T-helper 1 cell (primary cell): ENCODE data around the gene WNT3.
"Not testable (repeated sequence)": the region's sequence is repeated elsewhere in the genome, so short reads cannot be mapped to it uniquely, and the experiment has no call there.

ENCODE experiments used
- DNase-seq, 5 donors: peaks; one replicate each; pipeline ENCODE4 v3.0.0-alpha.2; 2012 to 2020

The WNT3 gene

DNA sequence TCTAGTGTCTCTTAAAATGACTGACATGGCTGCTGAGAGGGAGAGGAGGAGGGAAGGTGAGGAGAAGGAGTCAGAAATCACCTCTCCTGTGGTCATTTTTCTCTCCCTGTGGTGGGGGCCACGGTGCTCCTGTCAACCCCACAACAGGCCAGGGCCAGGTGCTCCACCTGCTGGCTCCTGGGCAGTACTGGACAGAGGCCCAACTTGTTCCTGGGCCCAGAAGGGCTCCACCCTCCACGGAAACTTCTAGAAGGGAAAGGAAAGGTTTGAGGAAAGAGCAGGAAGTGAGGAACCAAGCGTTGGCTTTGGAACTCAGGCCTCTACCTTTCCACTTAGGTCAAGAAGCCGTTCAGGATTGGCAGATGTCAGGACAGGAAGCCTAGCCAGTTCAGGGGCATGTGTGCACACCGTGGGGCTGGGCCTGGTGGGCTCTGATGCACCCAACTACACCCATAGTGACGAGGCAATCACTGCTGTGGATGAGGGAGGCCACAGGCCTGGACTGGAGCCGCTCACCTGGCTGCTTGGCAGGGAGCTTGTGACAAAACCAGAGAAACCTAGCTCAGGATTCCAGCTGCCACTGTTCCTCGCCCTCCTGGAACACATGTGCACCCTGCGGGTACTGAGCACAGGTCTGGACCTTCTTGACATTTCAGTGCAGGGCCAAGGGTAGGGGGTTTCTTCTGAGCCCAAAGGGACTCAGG is 36.1 kb downstream of the WNT3 start:
- no peak for DNase-seq

DNA sequence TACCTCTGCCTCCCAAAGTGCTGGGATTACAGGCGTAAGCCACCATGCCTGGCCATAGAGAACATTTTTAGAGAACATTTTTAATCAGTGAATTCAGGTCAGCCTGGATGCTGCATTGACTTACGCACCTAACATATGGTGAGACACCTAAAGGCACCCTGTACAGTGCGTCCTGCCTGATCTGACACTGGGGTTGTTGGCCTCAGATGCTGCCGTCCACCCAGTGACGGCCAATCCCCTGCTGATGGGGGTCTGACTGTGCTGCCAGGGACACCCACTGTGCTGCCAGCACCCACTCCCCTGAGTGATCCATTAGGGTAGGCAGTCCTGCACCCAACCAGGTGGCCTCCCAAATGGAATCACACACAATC is 38.5 kb downstream of the WNT3 start:
- no peak for DNase-seq

DNA sequence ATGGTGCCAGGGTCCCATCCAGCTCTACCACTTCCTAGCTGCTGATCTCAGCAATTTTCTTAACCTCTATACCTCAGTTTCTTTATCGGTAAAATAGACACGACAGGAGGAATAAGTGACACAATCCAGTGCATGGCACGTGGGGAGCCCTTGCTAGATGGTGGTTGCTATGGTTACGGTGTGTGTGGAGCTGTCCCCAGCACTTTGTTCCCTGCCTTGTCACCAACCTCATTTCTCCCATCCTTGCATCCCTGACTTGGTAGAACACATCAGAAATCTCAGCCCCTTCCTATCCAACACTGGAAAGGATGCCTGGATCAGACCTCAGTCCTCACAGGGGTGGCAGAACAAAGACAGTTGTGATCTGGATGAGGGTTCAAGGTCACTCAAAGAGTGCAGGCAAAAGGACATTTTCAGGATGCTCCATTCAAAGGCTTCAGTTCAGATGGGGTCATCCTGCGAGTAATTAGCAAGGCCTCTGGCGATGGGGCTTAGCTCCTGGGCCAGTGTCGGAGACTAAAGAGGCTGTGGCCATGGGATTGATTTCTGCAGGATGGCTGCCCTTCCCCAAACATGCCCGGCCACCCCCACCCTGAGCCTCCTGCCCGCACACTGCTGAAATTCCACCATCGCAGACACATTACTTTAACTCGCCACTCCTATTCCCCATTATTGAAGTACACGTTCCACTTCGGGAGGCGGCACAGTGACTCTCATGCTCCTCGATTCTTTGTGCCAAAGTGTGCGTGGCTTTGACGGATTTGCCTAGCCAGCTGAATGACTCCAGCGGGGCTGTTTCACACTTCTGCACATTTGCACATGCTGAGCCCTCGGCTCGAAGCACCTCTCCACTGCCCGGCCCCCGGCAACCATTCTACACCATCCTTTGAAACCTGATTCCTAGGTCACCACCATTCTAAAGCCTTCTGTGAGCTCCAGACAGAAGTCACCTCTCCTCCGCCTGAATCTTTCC is 40.3 kb downstream of the WNT3 start:
- DNase-seq = no peak

DNA sequence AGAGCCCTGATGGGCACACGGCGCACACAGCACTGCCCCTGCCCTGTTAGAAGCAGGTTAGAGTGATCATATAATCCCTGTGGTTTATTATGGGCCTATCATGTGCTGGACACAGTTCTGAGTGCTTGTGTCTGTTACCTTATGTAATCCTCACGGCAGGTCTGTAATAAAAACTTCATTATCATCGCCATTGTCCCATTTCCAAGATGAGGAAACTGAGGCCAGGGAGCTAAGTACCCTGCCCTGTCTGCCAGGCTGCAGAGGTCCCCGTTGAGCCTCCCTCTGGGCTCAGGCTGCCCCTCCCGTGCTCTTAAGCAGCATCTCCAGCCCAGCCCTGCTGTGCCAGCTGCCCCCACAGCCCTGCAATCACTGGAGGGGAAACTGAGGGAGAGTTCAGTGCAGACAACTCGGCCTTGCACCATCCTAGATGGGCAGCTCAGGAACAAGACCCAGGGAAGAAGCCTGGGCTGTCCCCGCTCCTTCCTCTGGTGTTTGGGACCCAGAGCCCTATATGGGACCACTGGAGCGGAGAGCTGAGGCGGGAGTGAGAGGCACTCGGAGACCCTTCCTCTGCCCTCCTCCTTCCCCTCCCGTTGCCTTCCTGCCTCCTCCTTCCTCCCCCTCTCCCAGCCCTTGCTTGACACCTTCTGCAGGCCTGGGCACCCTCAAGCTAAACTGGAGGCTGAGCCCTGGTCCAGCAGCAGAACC is 42.0 kb downstream of the WNT3 start:
- DNase-seq = no peak

DNA sequence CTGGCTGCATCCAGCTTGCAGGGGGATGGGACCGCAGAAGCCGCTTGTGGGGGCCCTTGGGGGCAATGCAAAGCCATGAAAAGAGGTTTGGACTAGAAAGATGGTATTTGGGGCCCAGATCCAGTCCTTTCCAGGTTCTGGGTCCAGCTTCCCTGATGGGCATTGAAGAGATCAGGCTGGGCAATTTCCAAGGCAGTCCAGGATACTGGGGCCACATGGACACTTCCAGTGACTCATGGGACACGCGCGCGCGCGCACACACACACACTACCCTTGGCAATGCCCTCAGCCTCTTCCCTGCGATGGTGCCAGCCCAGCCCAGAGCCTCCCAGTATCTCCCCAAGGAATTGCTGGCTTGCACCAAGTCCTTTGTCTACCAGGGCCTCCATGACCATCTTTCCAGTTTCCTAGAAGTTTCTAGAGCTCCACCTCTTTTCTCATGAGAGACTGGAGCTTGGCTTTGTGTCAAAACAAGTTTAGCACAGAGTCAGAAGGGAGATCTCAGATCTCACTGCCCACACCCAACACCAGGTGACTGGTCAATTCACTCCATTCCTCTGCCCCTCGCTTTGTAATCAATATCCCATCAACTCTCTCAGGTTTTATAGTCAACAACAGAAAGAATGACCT is 44.3 kb downstream of the WNT3 start:
- DNase-seq = no peak

DNA sequence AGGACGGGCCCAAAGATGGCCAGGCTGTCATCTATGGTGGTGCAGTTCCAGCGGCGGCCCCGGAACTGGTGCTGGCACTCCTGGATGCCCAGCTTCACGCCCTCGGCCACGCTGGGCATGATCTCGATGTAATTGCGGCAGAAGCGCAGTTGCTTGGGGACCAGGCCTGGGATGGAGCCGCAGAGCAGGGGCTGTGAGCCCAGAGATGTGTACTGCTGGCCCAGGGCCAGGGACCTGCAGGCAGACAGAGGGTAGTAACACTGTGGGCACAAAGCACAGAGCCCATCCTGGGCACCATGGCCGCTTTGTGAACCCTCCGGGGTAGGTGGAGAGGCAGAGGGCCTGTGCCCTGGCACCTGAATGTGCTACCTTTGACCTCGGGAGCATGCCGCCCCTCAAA is 44.8 kb downstream of the WNT3 start:
- DNase-seq = no peak

DNA sequence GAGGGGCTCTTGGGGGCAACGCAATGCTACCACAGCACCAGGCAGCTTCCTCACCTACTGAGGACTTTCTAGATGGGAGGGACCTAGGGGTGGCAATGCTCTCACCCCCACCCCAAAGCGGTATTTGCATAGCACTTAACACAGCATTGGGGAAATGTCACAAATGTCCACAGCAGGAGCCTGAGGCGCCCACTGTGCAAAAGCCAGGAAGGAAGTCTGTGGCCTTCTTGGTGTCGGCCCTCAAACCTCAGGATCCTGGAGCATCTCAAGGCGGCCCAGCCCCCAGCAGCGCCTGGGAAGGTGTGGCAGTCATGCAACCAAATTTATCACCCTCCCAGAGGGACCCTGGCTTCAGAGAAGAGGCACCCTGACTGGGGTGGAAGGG is 45.3 kb downstream of the WNT3 start:
- no peak for DNase-seq

DNA sequence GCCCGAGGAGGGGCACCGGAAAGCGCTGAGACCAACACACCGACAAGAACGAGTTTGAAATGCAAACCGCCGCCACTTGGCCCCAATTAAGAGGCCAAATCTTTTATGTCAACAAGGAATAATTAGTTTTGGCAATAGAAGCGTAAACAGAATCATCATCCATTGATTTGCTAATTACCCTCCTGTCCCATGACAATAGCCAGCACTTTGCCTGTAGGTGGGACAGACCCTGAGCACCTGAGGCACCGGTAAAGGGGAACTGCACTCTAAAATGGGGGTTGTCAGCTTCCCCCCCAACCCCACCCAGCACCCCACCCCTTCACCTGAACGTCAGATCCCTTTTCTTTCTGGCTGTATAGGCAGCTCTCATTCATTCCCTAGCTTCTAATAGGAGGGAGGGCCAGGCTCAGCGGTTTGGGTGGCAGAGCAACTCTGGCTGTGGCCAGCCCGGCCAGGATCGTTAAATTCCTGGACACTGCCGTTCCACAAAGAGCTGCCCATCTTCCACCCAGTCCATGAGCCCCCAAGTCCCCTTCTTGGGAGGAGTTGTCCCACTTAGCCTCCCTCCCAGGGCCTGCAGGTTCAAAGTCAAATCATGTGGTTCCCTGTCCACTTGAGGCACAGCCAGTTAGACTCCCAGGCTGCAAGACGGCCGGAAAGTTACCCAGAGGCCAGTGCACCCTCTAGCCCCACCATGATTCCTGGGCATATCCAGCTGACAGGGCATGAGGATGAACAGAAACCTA is 45.8 kb downstream of the WNT3 start:
- DNase-seq = no peak

DNA sequence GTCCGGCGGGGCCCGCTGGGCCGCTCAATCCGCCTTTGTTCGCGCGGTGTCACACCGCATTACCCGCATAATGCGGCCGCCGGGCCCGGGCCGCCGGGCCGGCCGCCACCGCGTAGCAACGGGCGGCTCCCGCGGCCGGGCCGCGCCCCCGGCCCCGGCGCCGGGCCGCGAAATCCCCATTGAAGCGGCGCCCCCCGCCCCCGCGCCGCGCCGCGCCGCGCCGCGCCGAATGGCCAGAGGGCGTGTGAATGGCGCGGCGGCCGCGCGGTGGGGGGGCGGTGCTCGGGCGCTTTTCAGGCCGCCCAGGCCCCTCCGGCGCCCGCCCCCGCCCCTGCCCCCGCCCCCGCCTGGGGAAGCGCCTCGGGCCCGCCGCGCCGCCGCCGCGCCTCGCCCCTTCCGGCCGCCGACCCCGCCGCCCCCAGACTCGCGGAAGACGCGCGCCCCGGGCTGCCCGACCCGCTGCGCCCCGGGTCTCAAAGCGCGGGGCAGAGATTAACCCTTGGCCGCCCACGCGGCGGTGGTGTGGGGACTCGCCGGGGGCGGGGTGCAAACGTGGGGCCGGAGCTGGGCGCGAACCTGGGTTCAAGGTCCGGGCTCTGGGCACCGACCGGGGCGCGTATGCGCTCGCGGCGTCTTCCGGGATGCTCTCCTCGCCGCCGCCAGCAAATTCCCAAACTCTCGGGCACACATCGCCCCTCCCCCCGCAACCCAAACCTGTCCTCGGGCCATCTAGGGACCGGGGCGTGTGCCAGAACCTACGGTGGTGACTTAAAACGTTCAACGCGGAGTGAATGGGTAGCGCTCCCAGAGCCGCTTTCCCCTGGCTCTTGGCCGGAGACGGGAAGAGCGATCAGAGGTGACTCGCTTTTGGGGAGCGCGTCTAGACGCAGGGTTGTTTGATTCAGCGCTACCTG is 46.7 kb downstream of the WNT3 start:
- DNase-seq = no peak

DNA sequence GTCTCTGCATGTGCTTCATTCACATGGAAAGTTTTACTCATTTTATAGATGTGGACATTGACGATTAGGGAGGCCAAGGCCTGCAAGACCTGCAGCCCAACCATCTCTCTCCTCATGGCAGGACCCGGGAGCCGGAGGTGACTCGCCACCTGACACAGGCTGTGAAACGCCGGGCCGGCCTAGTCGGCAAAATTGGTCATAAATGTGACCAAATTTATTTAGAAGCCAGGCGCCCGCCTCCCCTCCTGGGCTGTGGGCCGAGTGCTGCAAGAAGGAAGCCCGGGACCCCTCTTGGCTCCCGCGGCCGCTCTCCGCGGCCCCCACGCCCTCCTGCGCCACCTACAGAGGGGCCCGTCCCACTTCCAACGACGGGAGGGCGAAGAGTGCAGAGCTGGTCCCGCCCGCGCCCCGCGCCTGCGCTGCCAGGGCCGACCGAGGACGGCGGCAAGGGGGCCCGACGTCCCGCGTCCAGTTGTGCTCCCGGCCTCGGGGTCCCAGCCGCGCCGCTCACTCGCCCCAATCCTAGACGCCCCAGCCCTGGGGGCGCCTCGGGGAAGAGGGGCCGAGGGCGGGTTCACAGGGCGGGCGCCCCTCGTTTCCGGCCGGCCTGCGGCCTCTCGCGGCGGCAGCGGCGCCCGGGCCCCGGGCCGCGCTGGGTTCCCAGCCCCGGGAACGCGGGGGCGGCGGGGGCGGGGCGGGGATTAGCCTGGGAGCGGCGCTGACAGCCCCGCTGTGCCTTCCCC is 47.5 kb downstream of the WNT3 start:
- DNase-seq = no peak

DNA sequence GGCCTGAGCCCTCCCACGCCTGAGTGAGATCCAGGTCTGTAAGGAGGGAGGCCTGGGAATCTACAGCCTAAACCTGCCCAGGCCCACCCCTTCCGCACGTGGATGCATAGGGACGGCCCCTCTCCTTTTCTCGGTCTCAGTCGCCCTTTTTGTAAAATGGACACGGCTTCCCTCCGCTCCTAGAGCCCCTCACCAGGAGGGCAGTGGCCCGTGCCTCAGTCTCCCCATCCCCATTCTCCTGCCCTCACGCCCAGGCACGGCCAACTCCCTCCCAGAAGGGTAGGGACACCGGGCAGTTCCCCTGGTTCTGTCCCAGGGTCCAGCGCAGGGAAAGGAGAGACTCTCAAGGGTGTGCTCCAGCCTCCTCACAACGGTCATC is 48.1 kb downstream of the WNT3 start:
- DNase-seq = no peak

DNA sequence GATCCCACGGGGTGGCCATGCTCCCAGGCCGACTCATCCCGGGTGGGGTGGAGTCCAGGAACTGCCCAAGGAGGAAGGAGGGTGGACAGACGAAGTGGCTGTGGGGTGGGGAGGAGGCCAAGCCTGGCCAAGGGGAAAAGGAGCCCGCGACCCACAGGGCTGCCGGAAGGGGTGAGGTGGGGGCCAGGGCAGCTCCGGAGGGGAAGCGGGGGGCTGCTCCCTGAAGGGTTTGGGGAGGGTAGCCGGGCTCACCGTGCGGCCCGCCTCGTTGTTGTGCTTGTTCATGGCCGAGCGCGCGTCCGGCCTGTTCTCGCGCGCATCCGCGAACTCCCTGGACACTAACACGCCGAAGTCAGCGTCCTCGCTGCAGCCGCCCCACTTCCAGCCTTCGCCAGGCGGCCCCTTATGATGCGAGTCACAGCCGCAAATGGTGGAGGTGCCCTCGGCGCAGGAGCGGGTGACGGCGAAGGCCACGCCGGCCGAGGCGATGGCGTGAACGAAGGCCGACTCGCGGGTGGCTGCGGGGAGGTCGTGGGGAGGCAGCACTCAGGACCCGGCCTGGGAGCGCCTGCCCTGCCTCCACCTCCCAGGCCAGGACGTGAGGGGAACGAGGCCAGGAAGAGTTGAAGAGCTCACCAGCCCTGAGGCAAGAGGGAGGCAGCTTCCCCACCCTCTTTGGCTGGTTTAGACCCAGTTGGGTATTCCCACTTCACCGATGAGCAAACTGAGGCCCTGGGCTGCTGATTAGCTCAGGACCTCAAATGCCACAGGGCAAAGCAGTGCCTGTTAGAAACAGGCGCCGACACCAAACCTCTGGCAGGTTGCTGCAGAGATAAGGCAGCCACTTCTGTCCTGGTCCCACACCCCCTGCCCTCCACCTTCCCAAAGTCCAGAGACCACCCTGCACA is 48.7 kb downstream of the WNT3 start:
- no peak for DNase-seq

DNA sequence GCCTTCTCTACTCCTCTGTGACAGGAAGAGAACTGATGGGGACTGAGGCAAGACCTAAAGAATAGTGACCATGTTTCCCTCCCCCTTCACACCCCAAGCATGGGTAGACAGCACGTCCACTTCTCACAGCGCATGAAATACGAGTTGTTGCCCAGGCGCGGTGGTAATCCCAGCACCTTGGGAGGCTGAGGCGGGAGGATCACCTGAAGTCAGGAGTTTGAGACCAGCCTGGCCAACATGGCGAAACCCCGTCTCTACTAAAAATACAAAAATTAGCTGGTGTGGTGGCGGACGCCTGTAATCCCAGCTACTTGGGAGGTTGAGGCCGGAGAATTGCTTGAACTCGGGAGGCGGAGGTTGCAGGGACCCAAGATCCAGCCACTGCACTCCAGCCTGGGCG is 49.6 kb downstream of the WNT3 start:
- DNase-seq = not testable (repeated sequence)

DNA sequence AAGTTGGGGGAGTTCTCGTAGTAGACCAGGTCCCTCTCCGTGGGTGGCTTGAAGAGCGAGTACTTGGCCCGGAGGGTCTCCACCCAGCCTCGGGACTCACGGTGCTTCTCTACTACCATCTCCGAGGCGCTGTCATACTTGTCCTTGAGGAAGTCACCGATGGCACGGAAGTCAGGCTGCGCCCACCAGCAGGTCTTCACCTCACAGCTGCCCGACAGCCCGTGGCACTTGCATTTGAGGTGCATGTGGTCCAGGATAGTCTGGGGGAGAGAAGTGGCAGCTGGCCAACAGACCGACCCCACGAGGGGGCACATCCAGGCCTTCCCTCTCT is 50.0 kb downstream of the WNT3 start:
- no peak for DNase-seq

DNA sequence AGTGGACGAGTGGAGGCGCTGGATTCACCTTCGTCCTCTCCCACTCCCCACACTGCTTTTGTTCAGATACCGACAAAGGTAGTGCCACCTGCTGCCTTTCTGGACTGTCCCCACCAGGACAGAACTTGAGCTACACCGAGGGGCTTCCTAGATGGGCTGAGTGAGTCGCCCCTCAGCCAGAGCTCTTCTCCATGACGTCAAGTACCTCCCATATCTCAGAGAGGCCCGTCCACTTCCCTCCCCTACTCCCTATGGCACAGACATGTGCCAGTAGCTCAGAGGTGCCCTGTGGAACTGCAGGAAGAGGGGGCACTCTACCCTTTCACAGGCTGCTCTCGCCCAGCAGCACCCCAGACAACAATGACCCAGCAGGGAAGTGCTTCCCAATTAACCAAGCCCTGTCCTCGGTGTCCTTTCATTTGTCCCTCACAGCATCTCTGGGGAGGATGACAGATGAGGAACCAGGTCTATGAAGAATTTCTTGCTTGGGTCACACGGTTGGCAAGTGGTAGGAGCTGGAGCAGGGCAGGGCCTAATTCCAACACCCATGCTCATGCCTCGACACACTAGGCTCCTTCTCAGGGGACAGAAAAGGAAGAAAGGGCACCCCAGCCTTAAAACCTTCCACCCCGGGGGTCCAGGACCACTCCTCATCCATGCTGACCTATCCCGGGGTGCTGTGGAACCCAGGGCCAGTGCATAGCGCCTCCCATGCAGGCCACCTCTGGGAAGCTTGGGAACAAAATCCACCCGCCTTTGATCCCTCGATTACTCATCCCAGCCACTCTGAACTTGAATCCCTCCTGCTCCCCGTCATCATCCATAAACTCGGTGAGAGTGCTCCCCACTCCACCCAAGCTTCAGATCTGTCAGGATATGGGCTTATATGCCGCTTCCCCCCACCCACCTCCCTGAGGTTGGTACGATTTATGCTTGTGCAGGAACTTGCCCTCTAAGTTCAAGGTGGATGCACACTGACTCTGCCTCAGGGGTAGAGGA is 51.7 kb downstream of the WNT3 start:
- DNase-seq = no peak

DNA sequence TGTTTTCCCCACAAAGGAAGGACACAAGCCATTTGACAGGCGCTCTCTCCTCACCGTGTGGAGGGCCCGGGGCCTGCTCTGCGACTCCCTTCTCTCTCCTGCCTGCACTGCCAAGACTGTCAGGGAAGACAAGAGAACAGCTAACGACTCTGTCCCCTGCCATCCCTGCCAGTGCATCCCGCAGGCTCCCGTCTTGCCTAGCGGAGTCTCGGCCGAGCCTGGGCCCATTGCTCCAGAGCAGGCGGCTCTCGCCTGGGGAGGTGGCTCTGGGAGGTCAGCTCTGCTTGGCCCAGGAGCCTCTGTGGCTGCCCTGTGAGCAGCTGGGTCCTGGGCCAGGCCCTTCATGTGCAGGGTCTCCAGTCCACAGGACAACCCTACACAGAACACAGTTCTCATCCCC is 53.0 kb downstream of the WNT3 start:
- no peak for DNase-seq

DNA sequence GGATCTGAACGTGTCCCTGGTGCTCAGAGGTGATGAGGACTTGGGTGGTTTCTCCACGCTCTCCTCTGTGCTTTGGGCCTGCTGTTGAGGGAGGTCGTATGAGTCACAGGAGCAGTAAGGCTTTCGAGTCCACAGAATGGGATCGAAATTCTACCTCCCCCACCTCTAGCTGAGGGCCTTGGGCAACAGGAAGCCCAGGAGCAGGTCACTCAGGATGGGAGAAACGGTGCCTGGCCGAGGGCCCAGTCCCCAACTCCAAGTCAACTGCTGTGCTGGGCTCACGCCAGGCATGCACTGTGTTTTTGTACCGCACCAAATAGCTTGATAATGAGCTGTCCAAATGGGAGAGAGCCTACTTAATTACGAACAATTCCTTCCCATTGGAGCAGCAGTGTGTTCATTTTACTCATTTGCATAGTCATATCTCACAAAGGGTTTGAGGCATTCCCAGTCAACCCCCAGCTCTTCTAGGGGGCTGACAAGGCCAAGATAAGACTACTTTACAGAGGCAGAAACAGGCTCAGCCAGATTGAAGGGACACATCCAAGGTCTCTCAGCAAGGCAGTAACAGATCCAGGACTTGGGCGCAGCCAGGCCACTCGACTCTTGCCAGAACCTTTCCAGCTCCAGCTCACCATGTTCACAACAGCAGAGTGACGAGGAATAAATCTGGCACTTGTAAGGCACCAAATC is 53.6 kb downstream of the WNT3 start:
- DNase-seq = no peak
